ENCODE results near the gene TWF2.
A peak's percentile ranks its signal among the peaks of the same experiment; 100 is the strongest.

Gene TWF2

GRCh38 chr3:52237006-52237656 lies 1.8 kb downstream of the TWF2 start:
- no peak for DNase-seq

GRCh38 chr3:52236424-52236886 lies 2.5 kb downstream of the TWF2 start:
- DNase-seq = no peak

- DNase-seq = no peak
These were observed 4.2 kb downstream of the TWF2 start for GRCh38 chr3:52234516-52235447.

GRCh38 chr3:52233968-52234367 lies 5.0 kb downstream of the TWF2 start:
- DNase-seq = no peak

- DNase-seq = no peak
These were observed 5.8 kb downstream of the TWF2 start for GRCh38 chr3:52233108-52233591.

GRCh38 chr3:52232279-52233107 lies 6.5 kb downstream of the TWF2 start:
- DNase-seq = no peak

GRCh38 chr3:52231502-52232278 lies 7.3 kb downstream of the TWF2 start:
- DNase-seq = no peak

- no peak for DNase-seq
These were observed 8.0 kb downstream of the TWF2 start for GRCh38 chr3:52230889-52231499.

- DNase-seq = no peak
These were observed 8.5 kb downstream of the TWF2 start for GRCh38 chr3:52230461-52230860.

GRCh38 chr3:52229656-52230055 lies 9.3 kb downstream of the TWF2 start:
- DNase-seq = no peak

GRCh38 chr3:52228751-52229291 lies 10.1 kb downstream of the TWF2 start:
- DNase-seq = no peak

GRCh38 chr3:52228266-52228665 lies 10.7 kb downstream of the TWF2 start:
- DNase-seq = no peak

- DNase-seq = no peak
These were observed 11.2 kb downstream of the TWF2 start for GRCh38 chr3:52227766-52228165.

- no peak for DNase-seq
These were observed 11.8 kb downstream of the TWF2 start for GRCh38 chr3:52227117-52227516.

GRCh38 chr3:52226229-52226817 lies 12.6 kb downstream of the TWF2 start:
- DNase-seq = no peak

- peak; percentile 64 for DNase-seq
These were observed 13.3 kb downstream of the TWF2 start, which contains the start of gene TLR9 for GRCh38 chr3:52225452-52226228. TSS of gene TLR9 (minus strand) at chr3:52225645. CDS start at chr3:52225529, 116 bp downstream.

- no peak for DNase-seq
These were observed 15.2 kb downstream of the TWF2 start for GRCh38 chr3:52223449-52224408.

- DNase-seq = no peak
These were observed 16.4 kb downstream of the TWF2 start for GRCh38 chr3:52222319-52223221.
